Measurements from ENCODE around the gene NAV2.

The NAV2 gene

GRCh38 chr11:19694796-19695345, 17.8 kb upstream of the NAV2 start:
- TF ChIP-seq PPARA (CRISPR knock-in tag; IDR thresholded peaks at IDR 0.05; ENCODE audit: borderline replicate concordance) = no peak
- TF ChIP-seq ZC3H10 (CRISPR knock-in tag; IDR thresholded peaks at IDR 0.05) = no peak
- no peak for TF ChIP-seq ZNF8 (CRISPR knock-in tag; IDR thresholded peaks at IDR 0.05)
- no peak for TF ChIP-seq TOX (CRISPR knock-in tag; IDR thresholded peaks at IDR 0.05; ENCODE audit: borderline replicate concordance)
- no peak for TF ChIP-seq ZNF565 (CRISPR knock-in tag; conservative IDR thresholded peaks at IDR 0.05; ENCODE audit: low read depth)
- TF ChIP-seq RARB (CRISPR knock-in tag; IDR thresholded peaks at IDR 0.05) = no peak
- no peak for TF ChIP-seq ISL1 (CRISPR knock-in tag; IDR thresholded peaks at IDR 0.05)
- no peak for TF ChIP-seq CSRNP3 (CRISPR knock-in tag; IDR thresholded peaks at IDR 0.05)
- TF ChIP-seq PATZ1 (CRISPR knock-in tag; IDR thresholded peaks at IDR 0.05; ENCODE audit: borderline replicate concordance) = no peak
- TF ChIP-seq POU6F1 (CRISPR knock-in tag; IDR thresholded peaks at IDR 0.05; ENCODE audit: borderline replicate concordance, low read depth) = no peak
- TF ChIP-seq TSHZ2 (CRISPR knock-in tag; IDR thresholded peaks at IDR 0.05) = no peak
- TF ChIP-seq SNAI2 (CRISPR knock-in tag; IDR thresholded peaks at IDR 0.05) = no peak
- no peak for TF ChIP-seq ZFP3 (CRISPR knock-in tag; IDR thresholded peaks at IDR 0.05)
- TF ChIP-seq CREB5 (CRISPR knock-in tag; IDR thresholded peaks at IDR 0.05; ENCODE audit: low read depth) = no peak
- no peak for TF ChIP-seq TCF4 (CRISPR knock-in tag; IDR thresholded peaks at IDR 0.05; ENCODE audit: borderline replicate concordance)
- ATAC-seq = no peak

GRCh38 chr11:19696073-19696472, 16.6 kb upstream of the NAV2 start:
- TF ChIP-seq ZNF8 (CRISPR knock-in tag; IDR thresholded peaks at IDR 0.05) (no peak), ESRRG (CRISPR knock-in tag; IDR thresholded peaks at IDR 0.05) (no peak)
- ATAC-seq = no peak

GRCh38 chr11:19696904-19697303, 15.7 kb upstream of the NAV2 start:
- ATAC-seq = no peak
- TF ChIP-seq PPARA (CRISPR knock-in tag; IDR thresholded peaks at IDR 0.05; ENCODE audit: borderline replicate concordance) = no peak
- no peak for TF ChIP-seq TOX (CRISPR knock-in tag; IDR thresholded peaks at IDR 0.05; ENCODE audit: borderline replicate concordance)
- TF ChIP-seq TSHZ2 (CRISPR knock-in tag; IDR thresholded peaks at IDR 0.05) = no peak
- TF ChIP-seq ZNF8 (CRISPR knock-in tag; IDR thresholded peaks at IDR 0.05) = no peak
- no peak for TF ChIP-seq ESRRG (CRISPR knock-in tag; IDR thresholded peaks at IDR 0.05)
- no peak for TF ChIP-seq SNAI2 (CRISPR knock-in tag; IDR thresholded peaks at IDR 0.05)
- no peak for TF ChIP-seq ARNTL (CRISPR knock-in tag; IDR thresholded peaks at IDR 0.05; ENCODE audit: borderline replicate concordance, low read depth)
- no peak for TF ChIP-seq ISL1 (CRISPR knock-in tag; IDR thresholded peaks at IDR 0.05)
- no peak for TF ChIP-seq PATZ1 (CRISPR knock-in tag; IDR thresholded peaks at IDR 0.05; ENCODE audit: borderline replicate concordance)
- TF ChIP-seq CSRNP3 (CRISPR knock-in tag; IDR thresholded peaks at IDR 0.05) = no peak
- no peak for TF ChIP-seq OSR1 (CRISPR knock-in tag; IDR thresholded peaks at IDR 0.05)
- TF ChIP-seq CREB5 (CRISPR knock-in tag; IDR thresholded peaks at IDR 0.05; ENCODE audit: low read depth) = no peak
- no peak for TF ChIP-seq ZNF70 (CRISPR knock-in tag; IDR thresholded peaks at IDR 0.05)

All from SK-N-SH treated with all-trans-retinoic acid at 6 μM for 48 hours (cell line).